K562 (cell line): ENCODE measurements around the gene MPRIP.

Experiments
- MAFK ChIP-seq: IDR thresholded peaks from 2 replicates; pipeline ENCODE4 v1.6.1; 2011; ENCODE audit warnings: low read length, improper control_type of control experiment
- MAZ ChIP-seq, 2 experiments: fragments of 450-650 bp in 1 of 2; sonication (generic) in 1 of 2; formaldehyde crosslinking; IDR thresholded peaks in 1 of 2; conservative IDR thresholded peaks in 1 of 2; 2 replicates each; pipeline versions ENCODE4 v1.4.0 to v1.5.0; 2020; ENCODE audit warnings: mild to moderate bottlenecking in 1 of 2, missing genetic modification reagents in 1 of 2
- NR3C1 ChIP-seq: sonication (generic); formaldehyde crosslinking; IDR thresholded peaks from 2 replicates; pipeline ENCODE4 v1.8.1; 2022; ENCODE audit warnings: missing genetic modification reagents
- POLR2AphosphoS5 ChIP-seq: IDR thresholded peaks from 2 replicates; pipeline ENCODE4 v1.6.1; 2011; ENCODE audit warnings: mild to moderate bottlenecking, low read depth, low read length, moderate library complexity; ENCODE audit not compliant: control insufficient read depth, insufficient read depth
- PTBP1 ChIP-seq: fragments of 200-400 bp; formaldehyde crosslinking; IDR thresholded peaks from 2 replicates; pipeline ENCODE4 v1.6.1; 2017; ENCODE audit warnings: low read depth, low read length
- SP2 ChIP-seq: IDR thresholded peaks from 2 replicates; pipeline ENCODE4 v1.6.1; 2011; ENCODE audit warnings: mild to moderate bottlenecking, low read depth, low read length, moderate library complexity; ENCODE audit not compliant: poor library complexity, severe bottlenecking; ENCODE audit errors: extremely low read depth

DNA sequence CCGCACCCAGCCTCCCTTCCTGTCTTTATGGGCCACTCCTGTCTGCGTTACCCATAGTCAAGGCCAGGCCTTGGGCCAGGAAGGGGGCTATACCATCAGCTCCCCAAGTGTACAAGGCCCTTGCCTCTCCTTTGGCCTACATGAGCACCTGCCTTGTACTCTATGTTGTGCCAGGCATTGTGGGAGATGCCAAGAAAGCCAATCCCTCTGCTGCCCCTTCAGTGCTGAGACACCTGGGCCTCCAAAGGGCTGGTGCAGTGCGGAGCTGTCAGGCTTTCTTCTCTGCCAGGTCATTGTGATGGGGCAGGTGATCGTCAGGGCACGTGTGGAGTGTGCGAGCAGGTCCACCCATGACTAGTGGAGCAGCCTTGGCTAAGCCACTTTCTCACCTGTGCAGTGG is 59.9 kb downstream of the MPRIP start:
- TF ChIP-seq MAFK = no peak
- TF ChIP-seq NR3C1 = no peak
- TF ChIP-seq PTBP1 = no peak
- TF ChIP-seq MAZ (CRISPR knock-in tag; conservative IDR thresholded peaks at IDR 0.05 in 1 of 2, IDR thresholded peaks at IDR 0.05 in 1 of 2) = no peak
- TF ChIP-seq SP2 = no peak
- no peak for TF ChIP-seq POLR2AphosphoS5
